Uterus (tissue), 2 donors: ENCODE measurements around the gene DVL1.

ENCODE experiments used
- POLR2A ChIP-seq, 2 donors: fragments of 450-650 bp; IDR thresholded peaks; one replicate each; pipeline ENCODE4 v1.6.1; 2016; ENCODE audit warnings: antibody characterized with exemption in 2 of 2, mild to moderate bottlenecking in 1 of 2, moderate library complexity in 1 of 2
- TF ChIP-seq, protein P1 (sequence below), 4 experiments: fragments of 200-600 bp in 2 of 4; fragments of 450-650 bp in 2 of 4; sonication (generic) in 2 of 4; IDR thresholded peaks; one replicate each; pipeline ENCODE4 v1.5.1; 2016 to 2019; ENCODE audit warnings: antibody characterized with exemption in 4 of 4, mild to moderate bottlenecking in 2 of 4, moderate library complexity in 1 of 4

DNA sequence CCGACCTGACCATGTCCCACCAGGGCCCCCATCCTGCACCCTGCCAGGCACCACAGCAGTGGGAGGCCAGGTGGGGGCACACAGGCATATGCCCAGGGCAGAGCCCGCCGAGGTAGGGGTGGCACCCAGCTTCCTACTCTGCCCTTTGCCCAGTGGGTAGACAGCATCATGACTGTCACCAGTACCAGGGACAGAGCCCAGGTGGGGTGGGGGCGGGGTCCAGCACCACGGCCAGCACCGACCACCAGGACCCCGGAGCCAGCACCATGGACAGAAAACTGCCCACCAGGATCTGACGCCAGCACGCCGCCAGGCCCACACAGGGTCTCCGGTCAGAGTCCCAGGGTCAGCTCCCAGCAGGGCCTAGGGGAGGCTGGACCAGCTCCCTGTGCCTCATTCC, 14.4 kb downstream of the DVL1 start:
- TF ChIP-seq, protein P1, sequence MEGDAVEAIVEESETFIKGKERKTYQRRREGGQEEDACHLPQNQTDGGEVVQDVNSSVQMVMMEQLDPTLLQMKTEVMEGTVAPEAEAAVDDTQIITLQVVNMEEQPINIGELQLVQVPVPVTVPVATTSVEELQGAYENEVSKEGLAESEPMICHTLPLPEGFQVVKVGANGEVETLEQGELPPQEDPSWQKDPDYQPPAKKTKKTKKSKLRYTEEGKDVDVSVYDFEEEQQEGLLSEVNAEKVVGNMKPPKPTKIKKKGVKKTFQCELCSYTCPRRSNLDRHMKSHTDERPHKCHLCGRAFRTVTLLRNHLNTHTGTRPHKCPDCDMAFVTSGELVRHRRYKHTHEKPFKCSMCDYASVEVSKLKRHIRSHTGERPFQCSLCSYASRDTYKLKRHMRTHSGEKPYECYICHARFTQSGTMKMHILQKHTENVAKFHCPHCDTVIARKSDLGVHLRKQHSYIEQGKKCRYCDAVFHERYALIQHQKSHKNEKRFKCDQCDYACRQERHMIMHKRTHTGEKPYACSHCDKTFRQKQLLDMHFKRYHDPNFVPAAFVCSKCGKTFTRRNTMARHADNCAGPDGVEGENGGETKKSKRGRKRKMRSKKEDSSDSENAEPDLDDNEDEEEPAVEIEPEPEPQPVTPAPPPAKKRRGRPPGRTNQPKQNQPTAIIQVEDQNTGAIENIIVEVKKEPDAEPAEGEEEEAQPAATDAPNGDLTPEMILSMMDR (IDR thresholded peaks at IDR 0.05): no peak
- no peak for TF ChIP-seq POLR2A (IDR thresholded peaks at IDR 0.05)
